Astrocyte of the cerebellum (primary cell): Measurements from ENCODE around the gene TM4SF1.

Experiments
- DNase-seq: peaks from one replicate; pipeline ENCODE4 v3.0.0-alpha.2; 2011; ENCODE audit warnings: low read depth
- H3K4me3 ChIP-seq: 2 replicates; pipeline ENCODE4 v1.5.1; 2011; ENCODE audit warnings: mild to moderate bottlenecking, low read depth, low read length, moderate library complexity
- in situ Hi-C: cut with HindIII; loops from 2 replicates; pipeline ENCODE4 v1.10.0; 2017; ENCODE audit warnings: low sequenced_read_pairs
- TF ChIP-seq, protein P1 (sequence below): IDR thresholded peaks from 2 replicates; pipeline ENCODE4 v1.5.1; 2012; ENCODE audit warnings: low read length, low read depth, moderate library complexity, mild to moderate bottlenecking; ENCODE audit errors: missing control alignments

The TM4SF1 gene

GRCh38 chr3:149368201-149368673 is 9.2 kb downstream of the TM4SF1 start:
- no peak overlapping the region for H3K4me3 ChIP-seq
- in situ Hi-C loops: no loop called here

DNA sequence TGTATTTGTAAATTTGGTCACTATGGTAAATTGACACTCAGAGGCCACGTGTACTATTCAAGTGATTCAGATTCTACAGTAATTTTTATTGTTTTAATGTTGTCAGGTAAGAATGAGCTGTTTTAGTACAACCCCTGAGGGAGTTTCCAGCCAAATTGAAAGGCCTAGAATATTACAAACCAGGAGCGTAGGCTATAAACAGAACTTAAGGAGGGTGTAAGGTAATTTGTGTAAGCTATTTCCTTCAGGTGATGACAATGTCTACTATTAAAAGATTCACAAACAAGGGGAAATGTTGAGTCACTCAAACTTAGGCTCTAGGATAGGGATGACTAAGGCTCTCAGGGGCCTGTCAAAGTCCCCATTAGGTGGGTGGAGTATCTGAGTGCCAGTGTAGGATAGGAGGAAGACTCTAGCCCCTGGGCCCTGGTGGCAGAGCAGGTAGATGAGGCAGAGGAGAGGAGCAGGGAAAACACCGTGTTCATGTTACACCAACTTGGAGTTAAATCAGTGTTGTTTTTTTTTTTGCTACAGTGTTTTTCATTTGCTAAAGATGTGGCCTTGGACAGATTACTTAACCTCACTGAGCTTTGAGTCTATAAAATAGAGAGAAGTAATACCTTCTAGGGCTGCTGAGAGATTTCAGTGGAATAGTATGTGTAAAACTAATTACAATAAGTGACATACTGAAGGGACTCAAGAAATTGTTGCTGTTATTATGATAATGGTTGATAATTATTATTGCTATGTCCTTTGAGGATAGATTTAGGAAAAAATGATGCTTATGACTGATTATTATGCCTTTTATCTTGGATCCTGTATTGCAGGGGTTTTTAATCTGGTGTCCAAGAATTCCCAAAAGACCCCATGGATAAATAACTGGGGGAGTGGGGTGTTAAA is 10.3 kb downstream of the TM4SF1 start:
- no peak for DNase-seq
- TF ChIP-seq, protein P1, sequence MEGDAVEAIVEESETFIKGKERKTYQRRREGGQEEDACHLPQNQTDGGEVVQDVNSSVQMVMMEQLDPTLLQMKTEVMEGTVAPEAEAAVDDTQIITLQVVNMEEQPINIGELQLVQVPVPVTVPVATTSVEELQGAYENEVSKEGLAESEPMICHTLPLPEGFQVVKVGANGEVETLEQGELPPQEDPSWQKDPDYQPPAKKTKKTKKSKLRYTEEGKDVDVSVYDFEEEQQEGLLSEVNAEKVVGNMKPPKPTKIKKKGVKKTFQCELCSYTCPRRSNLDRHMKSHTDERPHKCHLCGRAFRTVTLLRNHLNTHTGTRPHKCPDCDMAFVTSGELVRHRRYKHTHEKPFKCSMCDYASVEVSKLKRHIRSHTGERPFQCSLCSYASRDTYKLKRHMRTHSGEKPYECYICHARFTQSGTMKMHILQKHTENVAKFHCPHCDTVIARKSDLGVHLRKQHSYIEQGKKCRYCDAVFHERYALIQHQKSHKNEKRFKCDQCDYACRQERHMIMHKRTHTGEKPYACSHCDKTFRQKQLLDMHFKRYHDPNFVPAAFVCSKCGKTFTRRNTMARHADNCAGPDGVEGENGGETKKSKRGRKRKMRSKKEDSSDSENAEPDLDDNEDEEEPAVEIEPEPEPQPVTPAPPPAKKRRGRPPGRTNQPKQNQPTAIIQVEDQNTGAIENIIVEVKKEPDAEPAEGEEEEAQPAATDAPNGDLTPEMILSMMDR: no peak
- in situ Hi-C loops: no loop called here
- no peak overlapping the region for H3K4me3 ChIP-seq

More at GRCh38 chr3:149368201-149368673, 9.2 kb downstream of the TM4SF1 start:
- TF ChIP-seq, protein P1: no peak
- no peak for DNase-seq

DNA sequence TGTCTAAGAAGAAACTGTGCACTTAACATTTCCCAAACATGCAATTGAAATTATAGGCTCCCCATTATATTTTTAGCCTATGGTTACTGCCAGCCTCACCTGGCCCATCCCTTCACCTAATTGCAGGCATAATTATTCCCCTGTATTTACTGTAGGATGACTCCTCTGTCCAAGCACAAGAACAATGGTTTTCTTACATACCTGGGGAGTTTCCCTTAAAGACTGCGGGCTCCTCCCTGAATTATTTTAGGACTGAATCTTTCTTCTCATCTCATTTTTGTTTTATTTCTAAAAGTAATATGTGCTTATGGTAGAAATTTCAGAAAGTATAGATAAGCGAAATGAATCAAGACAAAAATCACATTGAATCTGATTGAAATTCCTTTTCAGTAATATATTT is 11.4 kb downstream of the TM4SF1 start:
- in situ Hi-C loops: no loop called here
- TF ChIP-seq, protein P1: no peak
- no peak for DNase-seq
- H3K4me3 ChIP-seq: no peak overlapping the region

DNA sequence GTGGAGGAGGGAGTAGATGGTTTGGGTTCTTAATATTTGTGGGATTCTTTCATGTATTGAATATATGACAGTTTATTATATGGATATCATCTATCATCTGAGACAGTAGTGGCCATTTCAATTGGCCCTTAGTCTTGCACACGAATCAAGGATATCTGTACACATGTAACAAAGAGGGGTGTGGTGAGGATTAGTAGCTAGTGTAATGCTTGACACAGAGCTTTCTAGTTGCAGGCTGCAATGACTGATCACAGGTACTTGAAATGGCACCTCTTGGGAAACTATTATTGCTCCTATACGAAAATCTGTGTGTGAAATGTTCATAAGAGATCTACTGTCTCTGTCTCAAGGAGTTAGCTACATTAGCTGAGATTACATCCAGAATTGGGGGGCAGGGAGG is 12.8 kb downstream of the TM4SF1 start:
- in situ Hi-C loops: no loop called here

DNA sequence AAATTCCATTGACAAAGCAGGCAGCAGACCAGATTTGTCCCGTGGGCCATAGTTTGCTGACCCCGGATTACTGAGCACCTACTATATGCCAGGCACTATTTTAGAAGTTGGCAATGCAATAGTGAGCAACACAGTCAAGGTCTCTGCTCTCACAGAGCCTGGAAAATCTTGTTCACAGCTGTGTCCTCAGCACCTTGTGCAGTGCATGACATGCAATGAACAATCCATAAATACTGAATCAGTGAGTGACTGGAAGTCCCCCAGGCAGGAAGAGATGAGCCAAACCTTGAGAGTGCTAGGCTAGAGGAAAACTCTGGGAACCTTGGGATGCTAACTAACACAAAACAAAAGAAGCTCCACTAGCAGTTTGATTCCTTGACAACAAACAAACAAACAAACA is 14.4 kb downstream of the TM4SF1 start:
- H3K4me3 ChIP-seq: no peak overlapping the region
- in situ Hi-C loops: no loop called here
- DNase-seq: no peak
- TF ChIP-seq, protein P1: no peak

More for the DNA sequence above, 12.8 kb downstream of the TM4SF1 start:
- TF ChIP-seq, protein P1: no peak
- no peak overlapping the region for H3K4me3 ChIP-seq
- DNase-seq: no peak

- in situ Hi-C loops: no loop called here
- TF ChIP-seq, protein P1: no peak
- no peak for DNase-seq
- H3K4me3 ChIP-seq: no peak overlapping the region
These were observed 15.1 kb downstream of the TM4SF1 start for GRCh38 chr3:149362366-149362765.
